Breast epithelium (tissue), 3 donors: ENCODE results near the gene KCTD16.

Experiments used
- CTCF ChIP-seq, 3 donors: fragments of 450-650 bp; IDR thresholded peaks; one replicate each; pipeline ENCODE4 v1.5.1; 2016 to 2017; ENCODE audit warnings: antibody characterized with exemption in 3 of 3, mild to moderate bottlenecking in 3 of 3, moderate library complexity in 3 of 3
- POLR2AphosphoS5 ChIP-seq, 3 donors: sonication (generic); formaldehyde crosslinking; IDR thresholded peaks; one replicate each; pipeline ENCODE4 v1.6.1; 2017; ENCODE audit warnings: antibody characterized with exemption in 3 of 3

DNA sequence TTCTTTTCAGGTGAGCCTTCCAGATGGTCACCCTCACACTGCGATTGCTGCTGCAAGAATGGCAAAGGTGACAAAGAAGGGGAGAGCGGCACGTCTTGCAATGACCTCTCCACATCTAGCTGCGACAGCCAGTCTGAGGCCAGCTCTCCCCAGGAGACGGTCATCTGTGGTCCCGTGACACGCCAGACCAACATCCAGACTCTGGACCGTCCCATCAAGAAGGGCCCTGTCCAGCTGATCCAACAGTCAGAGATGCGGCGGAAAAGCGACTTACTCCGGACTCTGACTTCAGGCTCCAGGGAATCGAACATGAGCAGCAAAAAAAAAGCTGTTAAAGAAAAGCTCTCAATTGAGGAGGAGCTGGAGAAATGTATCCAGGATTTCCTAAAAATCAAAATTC, 303.0 kb downstream of the KCTD16 start:
- no peak for TF ChIP-seq CTCF (IDR thresholded peaks at IDR 0.05)
- TF ChIP-seq POLR2AphosphoS5 (IDR thresholded peaks at IDR 0.05): no peak
